Activated CD4-positive, alpha-beta T cell treated with anti-CD3 and anti-CD28 coated beads for 48 hours (primary cell): ENCODE measurements around the gene MBNL2.

Source experiments
- DNase-seq: peaks from one replicate; pipeline ENCODE4 v3.0.0-alpha.2; 2020

Gene MBNL2

GRCh38 chr13:97307118-97307881 is 85.2 kb downstream of the MBNL2 start:
- no peak for DNase-seq

DNA sequence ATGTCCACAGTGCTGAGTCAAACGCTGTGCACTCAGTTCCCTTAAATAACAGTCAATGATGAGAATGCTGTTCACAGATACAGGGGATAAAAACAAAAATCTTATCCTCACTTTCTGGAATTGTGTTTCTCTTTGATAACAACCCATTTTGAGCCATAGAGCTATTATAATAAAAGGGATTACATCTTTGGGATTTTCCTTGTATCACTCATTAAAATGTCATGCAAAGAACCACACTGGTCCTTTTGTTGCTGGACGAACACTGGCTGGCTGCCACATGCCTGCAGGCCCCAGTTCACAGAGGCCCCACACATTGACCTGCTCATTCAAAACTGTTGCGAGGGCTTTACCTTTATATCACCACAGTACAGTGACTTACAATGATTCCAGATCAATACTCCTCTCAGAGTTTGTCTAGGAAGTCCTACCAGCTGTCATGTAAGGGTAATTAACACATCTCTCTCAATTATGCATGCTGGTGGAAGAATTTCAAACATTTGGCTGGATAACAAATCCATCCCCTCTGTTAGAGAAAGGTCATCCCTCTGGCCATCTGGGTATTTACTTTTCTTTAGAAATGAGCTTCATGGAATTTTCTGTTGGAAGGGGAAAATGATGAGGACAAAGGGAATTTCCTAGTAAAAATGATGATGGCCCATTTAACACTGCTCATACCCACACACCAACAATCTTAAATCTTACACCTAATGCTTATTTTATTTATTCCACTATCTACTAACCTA is 85.9 kb downstream of the MBNL2 start:
- DNase-seq = no peak

GRCh38 chr13:97308735-97309429 is 86.7 kb downstream of the MBNL2 start:
- DNase-seq = no peak

GRCh38 chr13:97310809-97311436 is 88.8 kb downstream of the MBNL2 start:
- no peak for DNase-seq

GRCh38 chr13:97311956-97312355 is 89.8 kb downstream of the MBNL2 start:
- DNase-seq = no peak

DNA sequence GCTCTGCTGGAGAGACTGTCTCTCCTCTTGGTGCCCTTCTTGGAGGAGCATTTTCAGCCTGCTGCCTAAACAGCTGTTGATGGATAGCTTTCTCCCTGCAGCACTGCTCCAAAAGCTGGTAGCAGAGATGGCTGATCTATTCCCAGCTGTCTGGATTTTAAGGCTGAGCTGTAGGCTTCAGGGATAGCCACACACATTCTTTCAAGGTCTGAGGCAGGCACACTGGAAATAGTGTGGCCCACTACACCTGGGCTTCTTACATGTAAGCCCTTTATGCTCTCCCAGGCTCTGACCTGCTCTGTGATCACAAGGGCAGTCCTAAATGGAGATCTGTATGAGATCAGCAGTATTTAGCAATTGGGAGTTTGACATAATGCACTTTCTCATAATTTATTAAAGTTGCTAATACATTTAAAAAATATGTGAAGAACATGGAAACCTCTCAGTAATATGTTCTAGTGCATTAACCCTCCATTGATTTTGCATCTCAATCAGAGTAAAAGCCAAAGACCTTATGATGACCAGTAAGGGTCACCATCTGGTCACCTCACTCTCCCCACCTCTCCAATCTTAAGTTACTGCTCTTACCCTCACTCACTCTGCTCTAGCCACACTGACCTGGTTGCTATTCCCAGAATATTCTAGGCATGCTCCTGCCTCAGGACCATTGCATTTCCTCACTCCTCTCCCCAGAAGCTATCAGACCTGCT is 91.6 kb downstream of the MBNL2 start:
- no peak for DNase-seq

DNA sequence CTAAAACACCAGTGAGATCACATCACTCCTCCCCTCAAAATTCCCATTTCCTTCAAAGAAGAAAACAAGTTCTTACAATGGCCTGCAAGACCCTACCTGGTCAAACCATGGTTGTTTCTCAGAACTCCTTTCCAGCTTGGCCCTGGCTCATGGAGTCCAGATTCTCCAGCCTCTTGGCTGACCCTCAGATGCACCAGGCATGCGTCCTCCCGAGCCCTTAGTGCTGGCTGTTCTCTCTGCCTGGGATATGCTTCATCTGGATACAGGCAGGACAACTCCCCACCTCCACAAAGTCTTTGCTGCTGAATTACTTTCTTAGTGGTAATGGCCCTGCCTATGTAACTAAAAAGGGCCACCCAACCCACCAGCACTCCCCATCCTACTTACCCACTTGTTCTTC is 94.3 kb downstream of the MBNL2 start:
- DNase-seq = no peak

- DNase-seq = no peak
Observed at GRCh38 chr13:97317933-97318332, 95.8 kb downstream of the MBNL2 start.

GRCh38 chr13:97318532-97318931 is 96.4 kb downstream of the MBNL2 start:
- DNase-seq = no peak

DNA sequence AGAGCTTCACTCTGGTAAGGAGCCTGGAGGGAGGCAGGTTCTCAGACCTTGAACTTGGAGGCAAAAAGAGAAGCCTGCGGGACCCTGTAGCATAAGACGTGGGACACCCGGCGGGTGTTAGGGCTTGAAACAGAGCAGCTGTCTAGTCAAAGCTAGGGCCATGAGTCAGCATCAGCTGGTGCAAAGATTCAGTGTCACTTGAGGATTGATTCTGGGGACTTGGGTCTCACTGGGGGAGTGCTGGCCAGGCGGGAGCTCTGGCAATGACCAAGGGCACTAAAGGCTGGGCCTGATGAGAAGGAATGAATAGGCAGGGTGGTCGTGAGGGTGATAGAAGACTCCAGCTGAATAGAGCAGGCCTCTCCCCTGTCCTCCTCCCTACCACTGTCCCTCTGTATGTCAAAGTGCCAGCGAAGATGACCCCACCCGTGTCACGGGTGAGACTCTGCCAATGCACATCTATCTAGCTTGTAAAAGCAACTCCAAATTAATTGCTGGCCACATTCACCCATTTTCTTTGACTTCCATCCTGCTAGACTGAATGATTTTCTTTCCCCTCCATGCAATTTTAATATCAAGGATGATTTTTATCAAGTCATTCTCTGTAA is 97.1 kb downstream of the MBNL2 start:
- no peak for DNase-seq

- DNase-seq = no peak
Observed at GRCh38 chr13:97321101-97321500, 99.0 kb downstream of the MBNL2 start.

DNA sequence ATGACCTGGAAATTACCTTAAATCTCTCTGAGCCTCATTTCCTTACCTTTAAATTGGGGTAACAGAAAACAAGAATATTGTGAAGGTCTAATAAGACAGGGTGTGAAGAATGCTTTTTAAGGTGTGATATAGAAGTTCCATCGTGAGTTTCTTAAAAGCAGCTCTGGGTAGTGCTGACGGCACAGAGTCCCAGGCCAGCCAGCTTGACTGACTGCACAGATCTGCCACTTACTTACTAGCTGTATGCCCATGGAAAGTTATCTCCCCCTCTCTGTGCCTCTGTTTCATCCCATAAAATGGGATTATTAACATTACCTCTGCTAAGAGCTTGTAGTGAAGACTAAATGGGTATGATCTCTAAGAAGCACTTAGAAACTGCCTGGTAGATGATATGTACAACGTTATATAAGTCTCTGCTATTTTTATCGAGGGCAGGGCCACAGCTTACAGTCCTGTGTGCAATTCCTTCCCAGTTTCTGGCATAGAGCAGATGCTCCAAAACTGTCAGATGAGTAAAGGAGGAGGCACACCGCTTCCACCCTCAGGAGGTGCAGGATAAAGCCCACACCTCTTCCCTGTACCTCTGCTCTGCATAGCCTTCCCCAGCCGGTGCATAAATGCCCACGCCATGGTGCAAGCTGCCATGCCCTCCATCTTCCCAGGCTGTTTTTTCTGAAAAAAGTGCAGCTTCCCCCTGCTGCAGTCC is 99.6 kb downstream of the MBNL2 start:
- no peak for DNase-seq

- no peak for DNase-seq
Observed at GRCh38 chr13:97322740-97323342, 100.7 kb downstream of the MBNL2 start.

DNA sequence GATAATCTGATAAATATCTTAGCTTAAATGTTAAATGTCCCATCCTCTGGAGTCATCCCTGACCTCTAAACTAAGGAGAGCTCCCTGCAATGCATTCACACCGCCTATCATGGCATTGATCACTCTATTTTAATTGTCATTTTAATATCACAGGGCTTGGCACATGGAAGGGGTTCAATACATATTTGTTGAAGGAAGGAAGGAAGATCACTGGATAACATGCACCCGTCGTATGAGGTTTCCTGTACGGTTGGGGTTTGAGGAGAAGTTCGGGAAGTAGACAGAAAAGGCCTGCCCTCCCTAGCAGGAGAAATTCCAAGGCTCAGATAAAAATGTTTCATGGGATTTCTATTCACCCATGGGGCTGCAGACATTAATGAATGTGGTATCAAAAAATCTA is 102.0 kb downstream of the MBNL2 start:
- no peak for DNase-seq

GRCh38 chr13:97325738-97326137 is 103.6 kb downstream of the MBNL2 start:
- DNase-seq = no peak

DNA sequence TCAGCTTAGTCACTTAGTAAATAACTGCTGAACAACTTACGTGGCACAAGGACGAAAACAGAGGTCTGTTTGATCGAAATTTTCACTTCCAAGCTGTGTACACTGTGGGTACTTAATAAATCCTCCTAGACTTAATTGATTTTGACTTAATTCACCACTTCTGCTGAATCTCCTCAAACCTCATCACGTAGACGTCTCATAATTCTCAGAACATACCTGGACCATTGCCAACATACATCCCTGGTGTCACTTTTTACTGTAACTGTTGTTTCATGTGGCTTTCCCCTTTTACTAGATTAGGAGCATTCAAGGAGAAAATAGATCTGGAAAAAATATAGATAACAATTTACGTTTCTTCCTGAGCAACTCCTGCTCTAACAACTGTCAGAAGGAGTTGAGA is 105.0 kb downstream of the MBNL2 start:
- DNase-seq = no peak

- no peak for DNase-seq
Observed at GRCh38 chr13:97327506-97328221, 105.5 kb downstream of the MBNL2 start.

DNA sequence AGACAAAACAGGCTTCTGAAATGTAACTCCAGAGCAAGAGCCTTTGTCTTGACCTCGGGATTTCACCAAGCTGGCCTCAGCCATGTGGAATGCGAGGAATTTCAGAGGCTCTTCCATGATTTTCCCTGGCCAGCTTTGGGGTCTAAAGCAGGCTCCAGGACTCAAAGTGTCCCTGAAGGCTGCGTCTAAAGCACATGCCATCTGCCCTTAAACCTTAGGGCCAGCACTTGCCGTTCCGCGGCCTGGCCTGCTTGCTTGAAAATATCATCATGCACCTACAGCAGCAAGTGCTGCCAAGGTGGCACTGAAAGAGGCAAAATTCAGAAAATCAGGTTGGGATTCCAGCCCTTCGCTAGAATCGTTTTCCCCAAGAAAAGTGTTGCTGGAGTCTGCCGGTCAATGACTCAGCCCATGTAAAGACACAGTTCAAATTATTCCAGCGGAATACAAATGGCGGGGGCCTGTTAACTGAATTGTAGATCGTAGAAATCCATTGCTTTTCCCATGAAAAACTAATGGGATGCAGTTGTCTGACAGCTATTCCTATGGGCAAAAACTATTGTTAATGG is 106.2 kb downstream of the MBNL2 start:
- DNase-seq = no peak

- no peak for DNase-seq
Observed at GRCh38 chr13:97329331-97329730, 107.2 kb downstream of the MBNL2 start.

- DNase-seq = no peak
Observed at GRCh38 chr13:97330448-97330847, 108.3 kb downstream of the MBNL2 start.
